Raji (cell line): Measurements from ENCODE around the gene ATP8B2.

ENCODE experiments used
- POLR2A ChIP-seq: IDR thresholded peaks from 2 replicates; pipeline ENCODE4 v1.6.1; 2011; ENCODE audit warnings: low read depth, low read length, control low read depth; ENCODE audit not compliant: insufficient read depth

The ATP8B2 gene

DNA sequence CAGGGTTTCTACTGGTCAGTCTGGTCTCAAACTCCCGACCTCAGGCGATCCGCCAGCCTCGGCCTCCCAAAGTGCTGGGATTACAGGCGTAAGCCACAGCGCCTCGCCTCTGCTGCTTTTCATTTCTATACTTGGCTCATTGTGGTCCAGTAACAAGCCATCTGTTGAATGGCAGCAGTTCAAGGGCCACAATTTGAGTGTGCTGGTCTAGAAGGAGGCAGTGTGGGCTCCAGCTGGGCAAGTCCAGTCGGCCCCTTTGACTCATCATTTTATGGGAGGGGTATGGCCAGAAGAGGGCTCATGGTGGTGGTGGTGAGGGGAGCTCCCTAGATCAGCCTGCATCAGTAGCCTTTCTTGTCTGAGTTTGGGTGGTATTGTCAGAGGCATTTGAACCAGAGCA, 33.2 kb downstream of the ATP8B2 start:
- TF ChIP-seq POLR2A, result no peak

DNA sequence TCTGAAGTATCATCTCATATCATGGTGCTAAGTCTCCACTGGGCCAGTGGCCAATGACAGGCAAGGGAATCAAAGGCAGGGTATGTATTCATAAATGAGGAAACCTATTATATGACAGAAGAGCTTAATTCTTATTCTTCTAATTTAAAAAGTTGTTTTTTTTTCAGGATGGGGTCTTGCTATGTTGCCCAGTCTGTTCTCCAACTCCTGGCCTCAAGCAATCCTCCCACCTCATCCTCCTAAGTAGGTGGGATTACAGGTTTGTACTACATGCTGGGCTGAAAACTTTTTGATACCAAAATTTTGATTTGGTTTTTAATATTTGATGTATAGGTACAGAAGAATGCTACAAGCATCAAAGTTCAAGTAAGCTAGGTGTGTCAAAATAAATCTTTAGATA, 35.0 kb downstream of the ATP8B2 start:
- no peak for TF ChIP-seq POLR2A

- TF ChIP-seq POLR2A, result no peak
Observed at GRCh38 chr1:154361357-154361756, 36.0 kb downstream of the ATP8B2 start.

DNA sequence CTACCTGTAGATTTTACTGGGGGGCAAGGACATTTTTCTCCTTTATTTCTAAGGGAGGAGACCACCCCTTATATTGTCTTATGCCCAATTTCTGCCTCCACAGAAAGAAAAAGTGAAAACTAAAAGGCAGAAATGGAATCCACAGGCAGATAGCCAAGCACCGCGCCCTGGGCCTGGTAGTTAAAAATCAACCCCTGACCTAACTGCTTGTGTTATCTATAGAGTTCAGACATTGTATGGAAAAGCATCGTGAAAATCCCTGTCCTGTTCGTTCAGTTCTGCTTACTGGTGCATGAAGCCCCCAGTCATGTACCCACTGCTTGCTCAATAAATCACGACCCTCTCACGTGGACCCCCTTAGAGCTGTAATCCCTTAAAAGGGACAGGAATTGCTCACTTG, 46.1 kb downstream of the ATP8B2 start:
- TF ChIP-seq POLR2A, result no peak

- no peak for TF ChIP-seq POLR2A
Observed at GRCh38 chr1:154379301-154379700, 54.0 kb downstream of the ATP8B2 start.

GRCh38 chr1:154384650-154385489, 59.5 kb downstream of the ATP8B2 start:
- TF ChIP-seq POLR2A, result no peak

DNA sequence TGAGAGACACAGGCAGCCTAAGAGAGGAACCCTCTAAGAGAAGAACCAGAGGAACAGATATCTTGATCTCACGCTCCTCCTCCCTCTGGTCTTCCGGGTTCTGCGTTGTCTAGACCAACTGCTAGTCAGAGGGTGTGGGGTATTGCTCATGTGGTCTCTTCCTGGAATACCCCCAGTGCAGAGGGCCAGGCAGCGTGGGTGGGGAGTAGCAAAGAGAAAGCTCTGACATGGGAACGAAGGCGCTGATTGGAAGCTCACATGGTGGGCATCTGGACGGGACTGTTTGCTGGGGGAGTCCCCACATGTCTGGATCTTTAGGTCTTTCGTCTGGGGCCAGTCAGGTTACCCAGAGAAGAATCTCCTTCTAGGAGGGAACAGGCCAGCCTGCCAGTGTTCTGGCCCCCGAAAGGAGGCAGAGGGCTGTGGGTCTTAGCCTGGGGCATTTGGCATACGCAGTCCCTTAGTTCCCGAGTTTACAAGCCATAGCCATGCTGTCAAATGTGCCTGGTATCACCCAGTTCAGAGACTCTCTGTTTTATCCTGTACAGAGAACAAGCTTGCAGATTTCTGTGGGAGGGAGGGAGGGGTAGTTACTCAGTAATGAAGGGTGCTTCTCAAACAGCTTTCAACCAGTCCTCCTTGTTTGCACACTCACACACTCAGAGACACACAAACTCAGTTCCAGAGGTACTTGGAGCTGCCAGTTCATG, 61.5 kb downstream of the ATP8B2 start:
- no peak for TF ChIP-seq POLR2A

DNA sequence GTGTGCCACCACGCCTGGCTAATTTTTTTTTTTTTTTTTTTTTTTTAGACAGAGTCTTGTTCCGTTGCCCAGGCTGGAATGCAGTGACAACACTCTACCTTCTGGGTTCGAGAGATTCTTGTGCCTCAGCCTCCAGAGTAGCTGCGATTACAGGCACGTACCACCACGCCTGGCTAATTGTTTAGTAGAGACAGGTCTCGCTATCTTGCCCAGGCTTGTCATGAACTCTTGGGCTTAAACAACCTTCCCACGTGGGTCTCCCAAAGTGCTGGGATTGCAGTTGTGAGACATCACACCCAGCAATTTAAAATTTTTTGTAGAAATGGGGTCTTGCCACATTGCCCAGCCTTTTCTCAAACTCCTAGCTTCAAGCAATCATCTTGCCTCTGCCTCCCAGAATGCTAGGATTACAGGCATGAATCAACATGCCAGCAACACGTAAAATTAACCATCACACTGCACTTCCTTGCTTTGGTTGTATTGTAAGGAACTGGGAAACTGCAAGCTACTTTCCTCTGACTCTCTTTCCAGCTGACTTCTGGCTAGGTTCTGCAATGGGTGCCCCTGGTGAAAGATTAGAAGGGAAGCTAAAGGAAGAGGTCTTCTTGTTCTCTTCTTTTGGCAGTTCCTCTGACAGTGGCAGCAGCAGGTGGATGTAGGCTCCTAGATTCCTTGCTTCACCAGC, 65.9 kb downstream of the ATP8B2 start:
- no peak for TF ChIP-seq POLR2A

DNA sequence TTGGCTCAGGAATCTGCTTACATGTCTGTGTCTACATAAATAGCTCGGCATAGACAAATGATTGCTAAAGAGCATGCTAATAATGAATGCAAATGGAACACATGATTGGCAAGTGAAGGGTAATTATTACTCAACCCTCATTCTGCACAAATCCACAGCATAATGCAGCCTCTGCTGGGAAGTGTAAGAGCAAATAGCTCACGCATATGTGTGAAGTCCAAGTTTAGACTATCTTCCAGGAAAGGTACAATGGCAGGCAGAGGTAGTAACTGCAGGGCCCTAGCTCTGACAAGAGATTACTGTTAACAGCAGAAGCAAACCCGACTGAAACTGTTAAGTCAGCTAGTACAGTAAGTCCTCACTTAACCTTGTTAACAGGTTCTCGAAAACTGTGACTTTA, 72.8 kb downstream of the ATP8B2 start:
- no peak for TF ChIP-seq POLR2A

GRCh38 chr1:154398678-154399077, 73.4 kb downstream of the ATP8B2 start:
- no peak for TF ChIP-seq POLR2A

DNA sequence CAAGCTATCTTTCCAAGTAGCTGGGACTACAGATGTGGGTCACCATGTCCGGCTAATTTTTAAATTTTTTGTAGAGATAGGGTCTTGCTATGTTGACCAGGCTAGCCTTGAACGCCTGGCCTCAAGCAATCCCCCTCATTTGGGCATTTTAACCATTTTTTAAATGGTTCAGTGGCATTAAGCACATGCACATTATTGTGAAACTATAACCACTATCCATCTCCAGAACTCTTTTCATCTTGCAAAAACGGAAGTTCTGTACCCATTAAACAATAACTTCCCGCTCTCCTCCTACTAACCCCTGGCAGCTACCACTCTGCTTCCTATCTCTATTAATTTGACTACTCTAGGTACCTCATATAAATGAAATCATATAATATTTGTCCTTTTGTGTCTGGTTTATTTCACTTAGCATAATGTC, 75.1 kb downstream of the ATP8B2 start:
- no peak for TF ChIP-seq POLR2A
